GM19035 (cell line): Measurements from ENCODE around the gene NOL6.
"Not testable (repeated sequence)": the region's sequence is repeated elsewhere in the genome, so short reads cannot be mapped to it uniquely, and the experiment has no call there.

Experiments used
- ATAC-seq: cut with Tn5 transposase; IDR thresholded peaks from one replicate; pipeline ENCODE4 v1.9.1; 2021; ENCODE audit not compliant: unreplicated experiment

NOL6 gene

DNA sequence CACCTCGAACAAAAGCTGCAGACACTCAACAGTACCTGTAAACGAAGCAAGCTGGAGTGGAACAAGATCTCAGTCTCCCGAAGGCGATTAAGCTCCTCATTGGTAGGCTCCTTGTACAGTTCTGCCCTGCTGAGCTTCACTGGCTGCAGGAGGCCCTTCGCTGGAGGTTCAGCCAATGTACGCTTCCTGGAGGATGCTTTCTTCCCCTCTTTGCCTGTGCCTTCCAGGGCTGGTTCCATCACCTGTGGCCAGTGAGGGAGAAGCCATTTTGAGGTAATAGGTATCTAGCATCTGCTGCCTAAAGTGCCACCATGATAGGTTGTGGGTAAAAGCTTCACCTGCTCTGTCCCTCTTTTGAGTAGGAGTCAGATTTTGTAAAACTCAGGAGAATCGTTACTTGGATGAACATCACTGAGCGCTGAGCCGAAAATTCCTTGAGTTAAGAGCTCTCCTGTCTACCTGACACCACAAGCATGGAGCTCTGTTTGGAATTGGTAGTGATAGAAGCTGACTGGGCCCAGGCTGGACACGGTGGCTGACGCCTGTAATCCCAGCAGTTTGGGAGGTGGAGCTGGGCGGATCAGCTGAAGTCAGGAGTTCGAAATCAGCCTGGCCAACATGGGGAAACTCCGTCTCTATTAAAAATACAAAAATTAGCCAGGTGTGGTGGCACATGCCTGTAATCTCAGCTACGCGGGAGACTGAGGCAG, 1.4 kb downstream of the NOL6 start:
- ATAC-seq, result no peak

DNA sequence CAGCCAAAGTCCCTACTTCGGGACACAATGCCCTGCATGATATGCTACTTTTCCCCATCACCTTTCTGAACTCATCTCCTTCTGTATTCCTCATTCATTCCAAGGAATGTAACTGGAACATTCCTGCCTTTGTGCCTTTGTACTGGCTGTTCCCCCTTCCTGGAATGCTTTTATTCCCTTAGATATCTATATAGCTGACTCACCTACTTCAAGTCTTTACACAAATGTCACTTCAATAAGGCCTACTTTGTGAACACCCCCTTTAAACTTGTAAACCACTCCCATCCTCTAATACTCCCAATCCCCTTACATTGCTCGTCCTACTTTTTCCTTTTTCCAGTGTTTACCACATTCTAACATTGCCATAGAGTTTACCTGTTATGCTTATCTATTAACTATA, 2.4 kb downstream of the NOL6 start:
- no peak for ATAC-seq

DNA sequence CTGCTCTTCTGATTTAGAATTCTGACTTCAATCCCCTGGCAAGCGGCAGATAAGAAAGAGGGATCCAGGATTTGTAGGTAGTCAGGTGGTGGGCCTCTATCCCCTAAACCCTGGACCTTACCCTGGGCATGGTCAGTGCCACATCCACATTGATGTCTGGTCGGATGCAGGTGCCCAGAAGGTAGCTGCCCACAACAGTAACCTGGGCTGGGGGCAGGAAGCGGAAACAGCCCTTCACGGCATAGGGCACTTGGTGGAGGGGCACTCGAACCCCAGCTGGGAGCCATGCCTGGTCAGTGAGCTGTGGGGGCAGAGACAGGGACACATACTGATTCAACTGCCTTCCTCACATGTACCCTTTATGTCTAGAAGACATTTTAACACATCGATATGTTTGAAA, 3.8 kb downstream of the NOL6 start:
- no peak for ATAC-seq

DNA sequence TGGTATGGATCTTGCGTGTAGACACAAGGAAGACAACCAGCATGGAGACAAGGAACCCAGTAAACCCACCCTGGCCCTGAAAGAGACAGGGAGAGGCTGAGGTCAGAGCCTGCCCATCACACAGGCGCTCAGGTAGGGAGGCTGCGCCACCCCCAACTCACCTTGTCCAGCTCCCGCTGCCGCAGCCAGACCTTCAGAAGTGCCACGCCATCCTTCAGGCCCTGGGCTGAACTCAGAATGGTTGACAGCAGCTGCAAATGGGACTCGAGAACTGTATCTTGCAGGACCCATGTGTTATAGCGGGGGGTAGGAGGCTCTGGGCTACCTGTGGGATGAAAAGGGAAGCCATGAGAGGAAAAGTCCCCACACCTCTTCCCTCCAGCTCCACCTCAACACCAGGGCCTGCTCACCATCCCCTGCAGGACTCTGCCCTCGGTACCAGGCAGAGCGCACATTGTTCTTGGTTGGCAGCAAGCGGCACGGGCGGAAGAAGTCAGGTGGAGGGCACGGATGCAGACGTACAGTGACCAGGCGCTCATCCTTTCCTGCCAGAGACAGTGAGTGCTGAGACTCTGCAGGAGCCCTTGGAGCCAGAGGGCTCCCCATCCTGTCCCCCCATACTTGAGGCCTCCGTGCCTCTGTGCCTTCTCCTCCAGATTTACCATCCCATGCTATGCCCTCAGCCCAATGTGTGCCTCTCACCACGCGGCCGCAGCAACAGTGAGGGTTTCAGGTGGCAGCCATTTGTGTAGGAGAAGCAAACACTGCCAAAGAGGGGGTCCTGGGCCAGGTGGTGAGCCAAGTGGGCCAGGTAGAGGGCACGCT, 4.7 kb downstream of the NOL6 start:
- ATAC-seq, result no peak

DNA sequence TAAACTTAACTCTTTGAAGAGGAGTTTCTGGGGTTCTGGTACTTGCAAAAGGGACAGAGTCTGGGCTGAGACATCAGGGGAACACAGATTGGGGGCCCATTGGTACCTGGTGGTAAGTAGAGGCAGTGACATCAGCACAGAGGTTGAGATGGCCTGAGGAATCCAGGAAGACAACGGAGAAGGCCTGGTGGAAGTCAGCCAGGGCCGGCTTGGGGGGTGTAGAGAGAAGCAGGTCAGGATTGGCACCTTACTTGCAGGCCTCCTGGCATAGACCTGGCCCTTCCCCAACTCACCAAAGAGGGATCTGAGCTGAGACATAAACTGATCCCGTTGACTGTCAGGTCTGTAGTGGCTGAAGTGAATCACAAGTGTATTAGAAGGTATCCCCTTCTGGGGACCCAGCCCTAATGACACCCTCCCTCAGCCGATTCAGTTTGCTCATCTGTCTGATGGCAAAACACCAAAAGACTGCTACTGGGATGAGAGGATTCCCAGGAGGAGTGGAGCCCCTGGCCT, 5.5 kb downstream of the NOL6 start:
- ATAC-seq, result no peak

DNA sequence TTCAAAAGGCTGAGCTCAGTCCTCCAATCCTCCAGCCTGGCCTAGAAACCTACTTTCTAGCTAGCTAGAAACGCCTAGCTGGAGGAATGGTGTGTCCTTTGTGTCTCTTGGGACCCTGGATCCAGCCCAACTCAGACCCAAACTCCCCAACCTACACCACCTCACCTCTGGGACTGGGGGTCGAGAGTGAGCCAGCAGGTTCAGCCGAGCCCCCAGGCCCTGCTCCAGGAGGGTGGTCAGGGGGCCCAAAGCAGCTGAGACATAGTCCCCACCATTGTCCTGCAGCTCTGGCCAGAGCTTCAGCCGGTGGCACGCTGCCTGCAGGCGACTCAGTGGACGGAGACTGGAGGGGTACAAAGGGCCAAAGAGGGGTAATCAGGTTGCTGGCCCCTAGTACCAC, 6.2 kb downstream of the NOL6 start:
- no peak for ATAC-seq

DNA sequence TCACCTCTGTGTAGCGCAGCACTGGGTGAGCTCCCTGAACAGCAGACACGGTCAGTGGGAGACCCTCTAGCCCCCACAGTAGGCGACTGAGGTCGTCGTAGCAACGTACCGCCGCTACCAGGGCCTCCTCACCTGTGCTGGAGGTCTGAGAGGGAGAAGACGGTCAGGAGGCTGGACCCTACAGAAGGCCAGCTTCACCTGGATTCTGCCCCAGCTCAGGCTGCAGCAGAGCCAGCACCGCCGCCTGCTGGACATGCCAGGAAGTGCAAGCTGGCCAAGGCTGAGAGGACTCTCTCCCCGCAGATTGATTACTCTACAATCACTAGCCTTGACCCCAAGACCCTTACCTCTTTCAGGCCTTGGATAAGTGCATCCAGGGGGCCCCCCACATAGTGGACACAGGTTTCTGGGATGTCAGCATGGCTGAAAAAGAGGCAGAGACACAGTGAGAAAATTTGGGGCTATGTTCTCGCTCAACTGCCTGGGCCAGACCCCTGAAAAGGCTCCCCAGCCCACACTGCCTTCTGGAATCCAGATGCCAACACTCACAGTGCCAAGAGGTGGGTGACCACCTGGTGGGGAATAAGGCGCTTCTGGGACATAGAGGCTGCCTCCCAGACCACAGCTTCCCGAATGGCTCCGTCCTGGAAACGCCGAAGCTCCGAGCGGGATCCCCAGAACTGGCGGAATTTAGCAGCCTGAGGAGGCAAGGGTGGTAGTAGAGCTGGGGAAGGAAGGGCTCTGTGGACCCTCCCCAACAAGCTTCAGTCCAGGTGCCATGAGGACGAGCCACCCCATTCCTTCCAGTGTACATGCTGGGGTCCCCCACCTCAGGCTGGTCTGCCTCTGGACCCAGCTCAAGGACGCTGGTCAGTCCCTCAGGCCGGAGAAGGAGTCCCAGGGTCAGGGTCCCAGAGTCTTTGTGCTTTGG, 6.9 kb downstream of the NOL6 start:
- ATAC-seq, result no peak

DNA sequence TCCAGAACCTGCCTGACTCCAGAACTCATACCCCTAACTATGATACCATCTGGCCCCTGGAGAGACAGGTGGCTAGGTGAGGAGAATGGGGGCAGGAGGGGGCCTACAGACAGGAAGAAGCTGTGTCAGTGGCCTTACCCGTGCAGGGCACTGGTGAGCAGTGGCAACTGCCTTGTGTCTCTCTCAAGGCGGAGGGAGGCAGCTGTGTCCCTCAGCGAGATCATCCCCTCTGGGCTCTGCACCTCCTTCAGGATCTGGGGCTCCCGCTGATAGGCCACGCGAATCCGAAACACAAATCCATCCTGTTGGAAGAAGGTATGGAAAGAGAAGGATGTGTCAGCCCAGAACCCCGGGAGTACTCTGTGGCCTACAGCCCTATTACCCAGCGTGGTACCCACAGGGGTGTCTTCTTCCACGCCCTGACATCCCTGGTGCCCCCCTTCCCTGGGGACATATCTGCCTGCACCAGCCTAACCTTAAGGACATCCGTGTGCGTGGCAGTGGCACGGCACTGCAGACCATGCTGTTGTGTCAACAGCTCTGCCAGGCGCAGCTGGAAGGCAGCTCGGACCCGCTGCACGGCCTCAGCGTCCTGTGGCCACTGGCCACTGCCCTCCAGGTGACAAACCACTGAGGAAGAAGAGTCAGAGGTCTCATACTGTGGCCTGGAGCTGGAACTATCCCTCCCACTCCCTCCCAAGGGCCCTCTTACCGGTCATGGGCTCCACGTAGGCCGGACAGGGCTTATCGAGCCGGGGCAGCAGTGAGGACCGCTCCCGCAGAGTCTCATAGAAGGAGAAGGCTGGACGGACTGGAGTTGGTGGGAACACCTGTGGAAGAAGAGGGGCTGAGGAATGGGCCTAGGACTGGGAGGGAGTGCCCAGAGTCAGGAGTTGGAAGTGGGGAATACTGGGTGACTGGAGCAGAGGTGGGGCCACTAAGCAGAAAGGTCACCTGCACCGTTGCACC, 7.8 kb downstream of the NOL6 start:
- ATAC-seq, result no peak

DNA sequence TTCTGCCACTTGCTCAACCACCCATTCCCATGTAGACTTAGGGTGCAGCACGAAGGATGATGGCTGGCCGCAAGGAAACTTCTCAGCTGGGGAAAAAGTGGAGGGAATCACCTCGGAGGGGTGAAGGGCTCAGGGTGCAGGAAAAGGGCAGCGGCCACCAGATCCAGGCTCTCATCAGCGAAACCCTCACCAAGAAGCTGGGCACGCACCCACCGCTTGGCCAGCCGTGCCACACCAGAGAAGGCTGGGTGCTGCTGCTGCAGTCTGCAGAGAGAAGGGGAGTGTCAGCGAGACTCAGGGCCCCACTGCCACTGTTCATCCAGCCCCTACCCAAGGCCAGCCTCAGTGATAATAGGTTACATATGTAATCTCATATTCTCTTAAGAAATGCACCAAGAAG, 8.6 kb downstream of the NOL6 start:
- ATAC-seq, result no peak

DNA sequence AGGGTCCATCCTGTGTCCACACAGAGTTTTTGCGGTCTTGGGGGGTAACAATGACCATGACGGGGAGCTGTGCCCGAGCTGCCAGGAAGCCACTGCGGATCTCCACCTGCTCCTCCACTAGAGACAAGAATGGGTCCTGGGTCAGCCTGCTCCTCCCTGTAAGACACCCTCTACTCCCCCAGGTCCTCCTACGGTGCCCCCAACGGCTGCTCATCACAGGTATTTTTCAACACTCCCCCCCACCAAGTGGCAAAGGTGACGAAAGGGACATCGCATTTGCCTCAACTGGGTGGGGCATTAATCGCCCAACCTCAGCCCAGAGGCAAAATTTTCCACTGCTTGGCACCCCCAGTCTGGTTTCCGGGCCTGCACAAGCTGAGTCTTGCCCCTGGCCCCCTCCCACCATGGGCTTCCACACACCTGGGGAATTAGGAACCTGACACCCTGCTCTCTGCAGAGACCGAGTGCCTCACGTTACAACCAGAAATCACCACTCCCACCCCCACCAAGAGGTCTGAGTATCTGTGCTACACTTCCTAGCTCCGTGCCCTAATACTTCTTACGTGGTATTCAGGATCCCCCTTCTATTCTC, 9.6 kb downstream of the NOL6 start:
- ATAC-seq, result no peak

DNA sequence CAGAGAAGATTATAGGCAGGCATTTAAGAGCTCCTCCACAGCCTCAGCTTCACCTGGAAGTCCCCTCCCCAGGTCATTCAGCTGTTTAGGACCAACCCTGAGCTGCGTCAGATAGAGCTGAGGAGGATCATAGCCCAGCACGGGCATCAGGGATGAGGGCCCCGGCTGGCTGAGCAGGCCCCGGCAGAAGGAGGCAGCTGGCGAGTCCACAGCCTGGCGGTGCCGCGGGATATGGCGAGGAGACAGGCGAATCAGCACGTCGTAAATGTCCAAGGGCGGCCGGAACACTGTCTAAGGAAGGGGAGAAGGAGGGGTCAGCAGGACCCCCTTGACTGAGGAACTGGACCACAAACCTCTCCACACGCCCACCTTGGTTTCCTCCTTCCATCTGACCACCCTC, 10.6 kb downstream of the NOL6 start:
- ATAC-seq, result no peak

DNA sequence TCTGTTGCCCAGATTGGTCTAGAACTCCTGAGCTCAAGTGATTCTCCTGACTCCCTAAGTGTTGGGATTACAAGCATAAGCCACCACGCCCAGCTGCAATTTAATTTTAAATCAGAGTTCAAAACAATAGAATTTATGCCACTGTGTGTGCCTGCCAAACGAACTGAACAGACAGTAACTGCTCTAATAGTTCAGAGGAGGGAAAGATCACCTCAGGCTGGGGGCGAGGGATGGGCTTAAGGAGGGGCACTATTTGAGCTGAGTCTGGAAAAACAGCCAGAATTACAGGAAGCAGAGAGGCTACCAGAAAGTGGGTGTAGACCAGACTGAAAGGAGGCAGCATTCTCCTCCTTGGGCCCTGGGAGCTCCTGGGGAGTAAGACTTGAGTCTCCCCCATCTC, 12.2 kb downstream of the NOL6 start:
- ATAC-seq, result no peak

DNA sequence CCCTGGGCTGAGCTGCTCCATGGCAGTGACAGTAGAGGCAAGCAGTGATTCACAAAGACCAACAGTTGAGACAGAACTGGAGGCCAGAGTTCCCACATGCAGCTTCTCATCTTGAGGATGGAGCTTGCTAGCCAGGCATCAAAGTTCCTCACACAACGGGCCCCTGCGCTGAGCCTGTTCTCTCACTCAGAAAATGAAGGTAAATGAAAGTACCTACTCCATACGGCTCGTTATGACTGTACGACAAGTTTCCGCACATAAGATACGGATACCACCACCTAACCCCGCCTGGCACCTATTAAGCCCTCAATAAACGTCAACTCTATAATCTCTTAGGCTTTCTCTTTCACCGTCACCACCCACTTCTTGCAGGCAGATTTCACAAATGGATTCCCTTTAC, 12.9 kb downstream of the NOL6 start:
- no peak for ATAC-seq

DNA sequence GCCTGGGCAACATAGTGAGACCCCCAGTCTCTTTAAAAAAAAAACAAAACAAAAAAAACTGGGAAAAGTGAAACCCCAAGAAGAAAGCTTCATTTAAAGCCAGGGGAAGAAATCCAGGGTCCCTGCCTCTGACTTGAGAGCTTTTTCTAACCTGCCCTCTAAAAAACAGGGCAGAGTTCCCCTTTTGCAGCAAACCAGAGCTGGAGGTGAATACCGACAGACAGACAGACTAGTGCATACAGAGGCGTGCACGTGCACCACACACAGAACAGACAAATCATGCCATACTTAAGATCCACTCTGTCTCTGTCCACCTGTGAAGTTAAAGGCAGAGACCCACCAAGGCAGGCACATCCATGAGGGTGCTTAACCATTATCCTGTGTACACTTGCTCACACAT, 14.6 kb downstream of the NOL6 start:
- ATAC-seq, result no peak

DNA sequence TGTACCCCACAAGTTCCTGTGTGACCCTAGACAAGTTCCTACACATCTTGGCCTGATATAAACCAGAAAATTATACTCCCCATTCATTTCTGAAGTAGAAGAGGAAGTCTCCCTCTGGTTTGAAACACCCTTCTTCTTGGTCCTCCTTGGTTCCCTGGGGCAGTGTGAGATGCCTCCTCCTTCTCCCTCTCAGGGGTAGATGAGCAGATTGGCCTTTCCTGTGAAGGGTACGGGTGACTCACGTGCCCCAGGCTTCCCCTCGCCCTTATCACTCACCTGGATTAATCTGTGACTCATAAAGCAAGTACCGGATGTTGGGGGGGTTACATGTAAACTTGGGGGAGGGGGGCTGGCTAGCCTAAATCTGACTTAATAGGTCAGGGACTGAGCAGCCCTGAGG, 15.3 kb downstream of the NOL6 start:
- no peak for ATAC-seq

DNA sequence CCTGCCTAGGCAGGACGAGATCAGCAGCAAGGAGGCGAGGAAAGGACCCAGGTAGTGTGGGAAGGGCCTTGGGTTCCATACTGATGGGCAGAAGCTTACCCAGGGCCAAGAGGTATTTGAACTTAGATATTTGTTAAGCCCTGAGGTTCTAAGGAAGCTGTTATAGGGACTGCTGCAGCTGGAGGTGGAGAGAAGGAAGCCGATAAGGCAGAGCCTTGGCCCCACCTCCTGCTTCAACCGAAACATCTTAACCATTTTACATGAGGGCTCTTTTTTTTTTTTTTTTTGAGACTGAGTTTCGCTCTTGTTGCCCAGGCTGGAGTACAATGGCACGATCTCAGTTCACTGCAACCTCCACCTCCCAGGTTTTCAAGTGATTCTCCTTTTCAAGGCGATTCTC, 17.8 kb downstream of the NOL6 start:
- ATAC-seq, result no peak

DNA sequence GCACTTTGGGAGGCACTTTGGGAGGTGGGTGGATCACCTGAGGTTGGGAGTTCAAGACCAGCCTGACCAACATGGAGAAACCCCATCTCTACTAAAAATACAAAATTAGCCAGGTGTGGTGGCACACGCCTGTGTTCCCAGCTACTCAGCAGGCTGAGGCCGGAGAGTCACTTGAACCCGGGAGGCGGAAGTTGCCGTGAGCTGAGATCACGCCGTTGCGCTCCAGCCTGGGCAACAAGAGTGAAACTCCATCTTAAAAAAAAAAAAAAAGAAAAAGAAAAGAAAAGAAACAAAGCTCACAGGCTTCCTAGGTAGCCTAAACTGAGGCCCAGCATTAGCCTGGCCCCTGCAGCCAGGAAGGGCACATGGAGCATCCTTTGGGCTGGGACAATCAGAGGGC, 18.3 kb downstream of the NOL6 start:
- not testable (repeated sequence) for ATAC-seq

DNA sequence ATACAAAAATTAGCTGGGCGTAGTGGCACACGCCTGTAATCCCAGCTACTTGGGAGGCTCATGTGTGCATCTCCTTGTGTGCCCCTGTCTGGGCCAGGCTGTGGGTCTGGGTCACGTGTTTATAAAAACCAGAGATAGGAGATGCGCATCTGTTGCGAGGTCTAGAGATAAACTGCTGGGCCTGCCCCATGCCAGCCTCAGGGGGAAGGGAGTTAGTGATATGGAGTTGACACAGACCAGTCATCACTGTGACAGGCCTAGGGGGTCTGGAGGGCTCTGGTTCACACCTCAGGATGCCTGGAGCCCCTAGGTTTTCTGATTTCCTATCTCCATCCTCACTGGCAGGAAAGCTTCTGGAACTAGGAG, 19.1 kb downstream of the NOL6 start:
- not testable (repeated sequence) for ATAC-seq

DNA sequence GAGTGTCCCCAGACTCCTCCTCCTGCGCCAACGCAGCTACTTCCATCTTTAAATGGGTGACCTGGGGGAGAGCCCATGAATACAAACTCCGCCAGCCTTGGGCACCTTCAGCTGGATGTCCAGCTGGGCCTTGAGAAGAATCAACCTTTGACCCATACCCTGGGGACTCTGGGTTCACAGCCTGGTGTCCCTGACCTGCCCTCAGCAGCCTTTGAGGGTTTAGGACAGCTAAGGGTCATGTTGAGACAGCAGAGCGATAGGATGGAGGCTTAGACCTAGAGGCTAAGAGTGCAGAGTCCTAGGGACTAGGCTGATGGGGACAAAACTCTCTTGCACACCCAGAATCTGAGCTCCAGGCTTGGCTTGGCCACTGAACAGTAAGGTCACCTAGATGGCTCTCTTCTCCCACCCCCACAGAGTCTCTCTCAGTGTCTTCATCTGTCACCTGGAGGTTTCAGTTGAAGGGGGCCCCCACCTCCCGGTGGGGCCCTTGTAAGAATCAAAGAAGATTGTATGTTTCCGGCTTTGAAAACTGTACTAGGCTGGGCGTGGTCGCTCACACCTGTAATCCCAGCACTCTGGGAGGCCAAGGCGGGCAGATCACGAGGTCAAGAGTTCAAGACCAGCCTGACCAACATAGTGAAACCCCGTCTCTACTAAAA, 19.6 kb downstream of the NOL6 start:
- peak; percentile 55 for ATAC-seq
